ENCODE data around the gene PRDX2. TPM values are rescaled to one million over a fixed set of nuclear protein-coding genes. Genes with fewer than 3 reads are reported as not detected.
A peak's percentile ranks its signal among the peaks of the same experiment; 100 is the strongest.

PRDX2 gene
- total RNA-seq, 3 donors from 2014 or later: 225 to 266 (median 256) TPM

GRCh38 chr19:12767666-12768065 lies 33.9 kb downstream of the PRDX2 start:
- no peak for ATAC-seq
- Histone ChIP-seq H3K4me1 (ENCODE audit: low read depth) (peaks cover 13% of the 10 kb centered on the region), H3K36me3 (ENCODE audit: low read depth) (no peaks in the 10 kb centered on the region), H3K4me3 (no peak overlapping the region), H3K9me3 (no peaks in the 10 kb centered on the region)
- no peak for TF ChIP-seq CTCF (IDR thresholded peaks at IDR 0.05)
- intact Hi-C loops (cut with DNase I, micrococcal nuclease): loop anchor here in 1 of 2 donors (5.0 kb wide), 1 partner anchor 80 kb away; no protein-coding TSS in a partner anchor
- no peak for DNase-seq

- ATAC-seq: no peak
- intact Hi-C loops (cut with DNase I, micrococcal nuclease): loop anchor here in 1 of 2 donors (5.0 kb wide), 1 partner anchor 80 kb away; no protein-coding TSS in a partner anchor
These were observed 34.5 kb downstream of the PRDX2 start for GRCh38 chr19:12767150-12767549.

GRCh38 chr19:12766051-12766521 lies 35.5 kb downstream of the PRDX2 start:
- intact Hi-C loops (cut with DNase I, micrococcal nuclease): loop anchor here in 1 of 2 donors (5.0 kb wide), 1 partner anchor 81 kb away; no protein-coding TSS in a partner anchor
- Histone ChIP-seq H3K9me3 (no peaks in the 10 kb centered on the region), H3K36me3 (ENCODE audit: low read depth) (no peaks in the 10 kb centered on the region), H3K4me1 (ENCODE audit: low read depth) (peaks cover 13% of the 10 kb centered on the region), H3K4me3 (no peak overlapping the region)
- peak; percentile 88 for ATAC-seq
- TF ChIP-seq CTCF (IDR thresholded peaks at IDR 0.05): peak; percentile 94
- peak in 2 of 3 donors; percentile 84 to 94 for DNase-seq

More at GRCh38 chr19:12767150-12767549, 34.5 kb downstream of the PRDX2 start:
- H3K4me1 ChIP-seq (ENCODE audit: low read depth): peaks cover 13% of the 10 kb centered on the region
- no peak overlapping the region for H3K4me3 ChIP-seq
- H3K36me3 ChIP-seq (ENCODE audit: low read depth): no peaks in the 10 kb centered on the region
- no peaks in the 10 kb centered on the region for H3K9me3 ChIP-seq
- no peak for DNase-seq
- TF ChIP-seq CTCF (IDR thresholded peaks at IDR 0.05): no peak

GRCh38 chr19:12764698-12765097 lies 36.9 kb downstream of the PRDX2 start:
- Histone ChIP-seq H3K9me3 (no peaks in the 10 kb centered on the region), H3K4me3 (no peak overlapping the region), H3K4me1 (ENCODE audit: low read depth) (peaks cover 8% of the 10 kb centered on the region), H3K36me3 (ENCODE audit: low read depth) (no peaks in the 10 kb centered on the region)
- intact Hi-C loops (cut with DNase I, micrococcal nuclease): loop anchor here (5.0 kb wide), 2 partner anchors 33 to 83 kb away; no protein-coding TSS in a partner anchor
- no peak for DNase-seq
- TF ChIP-seq CTCF (IDR thresholded peaks at IDR 0.05): no peak
- ATAC-seq: no peak

- Histone ChIP-seq H3K36me3 (ENCODE audit: low read depth) (no peaks in the 10 kb centered on the region), H3K4me3 (no peak overlapping the region), H3K9me3 (no peaks in the 10 kb centered on the region), H3K4me1 (ENCODE audit: low read depth) (peaks cover 8% of the 10 kb centered on the region)
- TF ChIP-seq CTCF (IDR thresholded peaks at IDR 0.05): no peak
- no peak for DNase-seq
- no peak for ATAC-seq
- intact Hi-C loops (cut with DNase I, micrococcal nuclease): loop anchor here (5.0 kb wide), 1 partner anchor 34 kb away; no protein-coding TSS in a partner anchor
These were observed 38.5 kb downstream of the PRDX2 start for GRCh38 chr19:12763100-12763499.
